GM12874 (cell line): Measurements from ENCODE around the gene SKIDA1.

ENCODE experiments used
- TF ChIP-seq, protein P1 (sequence below): IDR thresholded peaks from 2 replicates; pipeline ENCODE4 v1.5.1; 2011; ENCODE audit warnings: low read depth, mild to moderate bottlenecking, control low read depth, low read length, moderate library complexity; ENCODE audit not compliant: insufficient read depth

Gene SKIDA1

GRCh38 chr10:21535494-21535965 lies 10.0 kb upstream of the SKIDA1 start:
- TF ChIP-seq, protein P1, sequence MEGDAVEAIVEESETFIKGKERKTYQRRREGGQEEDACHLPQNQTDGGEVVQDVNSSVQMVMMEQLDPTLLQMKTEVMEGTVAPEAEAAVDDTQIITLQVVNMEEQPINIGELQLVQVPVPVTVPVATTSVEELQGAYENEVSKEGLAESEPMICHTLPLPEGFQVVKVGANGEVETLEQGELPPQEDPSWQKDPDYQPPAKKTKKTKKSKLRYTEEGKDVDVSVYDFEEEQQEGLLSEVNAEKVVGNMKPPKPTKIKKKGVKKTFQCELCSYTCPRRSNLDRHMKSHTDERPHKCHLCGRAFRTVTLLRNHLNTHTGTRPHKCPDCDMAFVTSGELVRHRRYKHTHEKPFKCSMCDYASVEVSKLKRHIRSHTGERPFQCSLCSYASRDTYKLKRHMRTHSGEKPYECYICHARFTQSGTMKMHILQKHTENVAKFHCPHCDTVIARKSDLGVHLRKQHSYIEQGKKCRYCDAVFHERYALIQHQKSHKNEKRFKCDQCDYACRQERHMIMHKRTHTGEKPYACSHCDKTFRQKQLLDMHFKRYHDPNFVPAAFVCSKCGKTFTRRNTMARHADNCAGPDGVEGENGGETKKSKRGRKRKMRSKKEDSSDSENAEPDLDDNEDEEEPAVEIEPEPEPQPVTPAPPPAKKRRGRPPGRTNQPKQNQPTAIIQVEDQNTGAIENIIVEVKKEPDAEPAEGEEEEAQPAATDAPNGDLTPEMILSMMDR = no peak

DNA sequence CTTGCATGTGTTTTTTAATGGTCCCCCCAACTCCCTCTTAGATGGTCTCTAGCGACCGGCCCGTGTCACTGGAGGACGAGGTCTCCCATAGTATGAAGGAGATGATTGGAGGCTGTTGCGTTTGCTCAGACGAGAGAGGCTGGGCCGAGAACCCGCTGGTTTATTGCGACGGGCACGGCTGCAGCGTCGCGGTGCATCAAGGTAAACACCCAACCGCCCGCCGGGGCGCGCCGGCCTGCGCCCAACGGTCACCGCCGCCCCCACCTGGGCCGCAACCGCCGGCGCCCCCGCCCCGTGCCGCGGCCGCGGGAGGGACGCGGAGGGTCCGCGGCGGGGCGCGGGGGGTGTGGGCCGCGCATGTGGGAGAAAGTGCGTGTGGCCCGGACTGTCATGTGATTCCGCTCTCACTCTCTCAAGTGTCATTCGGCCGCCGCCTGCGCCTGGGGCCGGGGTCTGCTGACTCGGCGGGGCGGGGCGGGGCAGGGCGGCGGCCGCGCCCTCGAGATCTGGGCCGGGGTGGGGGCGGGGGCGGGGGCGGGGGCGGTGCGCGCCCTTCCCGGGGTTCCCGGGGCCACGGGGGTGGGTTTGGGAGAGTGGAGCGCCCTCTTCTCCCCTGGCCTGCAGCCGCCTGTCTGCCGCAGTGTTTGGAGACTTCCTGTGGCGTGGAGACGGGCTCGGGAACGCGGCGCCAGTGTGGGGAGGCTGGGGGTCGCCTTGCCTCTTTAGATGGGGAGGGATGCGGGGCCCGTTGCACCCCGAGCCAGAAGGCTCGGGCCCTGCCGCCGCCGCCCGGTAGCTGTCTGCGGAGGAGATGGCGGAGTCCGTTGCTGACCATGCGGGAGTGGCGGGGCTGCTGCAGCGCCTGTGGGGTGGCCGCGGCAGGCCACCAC lies 9.4 kb upstream of the SKIDA1 start:
- TF ChIP-seq, protein P1 = no peak

GRCh38 chr10:21534280-21534586 lies 8.8 kb upstream of the SKIDA1 start:
- TF ChIP-seq, protein P1 = no peak

GRCh38 chr10:21533467-21534279 lies 8.2 kb upstream of the SKIDA1 start, which contains the start of gene MLLT10:
TSS of gene MLLT10 (plus strand) at chr10:21534232. CDS start at chr10:21534645, 413 bp downstream.
- TF ChIP-seq, protein P1 = 0 out of 2 replicates have a peak, but pooled peaks have one; percentile 7

DNA sequence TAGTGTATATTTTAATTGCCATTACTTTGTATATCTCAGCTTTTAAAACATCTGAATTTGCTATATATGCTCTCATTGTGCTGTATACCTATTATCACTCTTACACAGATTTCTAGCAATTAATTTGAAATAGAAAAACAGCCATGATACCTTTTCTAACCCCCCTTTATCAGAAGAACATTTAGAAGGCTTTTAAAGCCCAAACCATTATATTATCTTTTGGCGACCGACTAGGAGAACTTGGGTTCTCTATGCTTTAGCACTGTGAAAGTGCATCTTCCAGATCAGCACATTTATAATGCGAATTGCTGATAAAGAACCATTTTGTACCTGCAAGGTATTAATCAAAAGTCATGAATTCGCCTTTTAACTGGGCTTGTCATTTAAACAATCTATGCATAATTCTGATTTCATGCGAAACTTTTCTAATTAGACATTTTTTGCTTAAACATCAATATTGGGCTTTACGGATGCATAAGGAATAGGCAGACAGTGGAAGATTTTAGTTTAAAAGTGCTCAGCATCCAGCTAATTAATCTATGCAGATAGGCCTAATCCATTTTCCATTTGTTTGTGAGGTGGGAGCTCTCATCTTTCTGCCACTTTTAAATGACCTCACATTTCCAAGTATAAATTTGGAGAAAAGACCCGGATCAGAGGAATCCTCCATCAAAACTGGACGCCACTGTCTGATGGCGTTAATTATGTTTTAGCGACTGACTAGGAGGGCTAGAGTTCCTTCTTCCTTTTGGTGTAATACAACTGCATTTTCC lies 7.4 kb upstream of the SKIDA1 start:
- TF ChIP-seq, protein P1 = no peak

DNA sequence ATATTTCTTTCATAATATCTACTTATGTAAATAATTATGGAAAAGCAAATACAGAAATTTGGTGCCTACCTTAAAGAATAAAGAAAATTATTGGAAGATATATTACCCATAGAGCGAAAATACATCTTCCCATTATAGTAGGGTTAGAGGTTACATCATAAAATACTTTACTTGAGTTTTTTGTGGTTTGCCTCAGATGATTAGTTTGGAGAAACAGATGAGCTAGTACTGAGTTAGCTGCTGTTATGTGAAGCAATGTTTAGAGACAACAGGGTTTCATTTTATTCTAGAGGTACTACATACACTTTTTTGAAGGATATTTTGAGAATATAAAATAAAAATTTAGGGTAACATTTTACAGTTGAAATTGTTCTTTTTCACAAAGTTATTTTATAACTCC lies 5.7 kb upstream of the SKIDA1 start:
- TF ChIP-seq, protein P1 = no peak

DNA sequence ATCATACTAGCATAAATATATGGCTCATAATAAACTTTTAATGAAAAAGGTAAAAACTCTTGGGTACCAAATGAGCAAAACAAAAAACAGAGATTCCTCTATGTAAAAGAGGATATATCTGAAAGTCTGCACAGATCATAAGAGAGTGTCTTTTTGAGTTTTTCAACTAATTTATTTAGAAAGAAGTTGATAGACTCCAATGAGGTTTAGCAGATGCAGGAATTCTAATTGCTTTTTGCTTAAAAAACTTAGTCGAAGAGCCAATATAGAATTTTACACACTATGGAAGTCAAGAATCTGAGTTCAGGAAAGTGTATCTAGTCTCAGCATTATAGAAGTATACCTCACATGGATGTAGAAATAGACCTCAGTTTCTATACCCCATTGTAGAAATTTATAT lies 5.2 kb upstream of the SKIDA1 start:
- TF ChIP-seq, protein P1 = no peak
